HEK293T (cell line): Measurements from ENCODE around the gene AP2B1.

ENCODE experiments used
- ARNT ChIP-seq: fragments of 450-650 bp; IDR thresholded peaks from 2 replicates; pipeline ENCODE4 v1.6.1; 2017; ENCODE audit warnings: mild to moderate bottlenecking
- BHLHE40 ChIP-seq: fragments of 450-650 bp; IDR thresholded peaks from 2 replicates; pipeline ENCODE4 v1.6.1; 2016; ENCODE audit warnings: mild to moderate bottlenecking, moderate library complexity, borderline replicate concordance
- CTBP1 ChIP-seq: fragments of 450-650 bp; IDR thresholded peaks from 2 replicates; pipeline ENCODE4 v1.6.1; 2016; ENCODE audit warnings: borderline replicate concordance
- ELF4 ChIP-seq: fragments of 450-650 bp; IDR thresholded peaks from 2 replicates; pipeline ENCODE4 v1.6.1; 2017; ENCODE audit warnings: antibody characterized with exemption
- FOXA1 ChIP-seq: fragments of 450-650 bp; IDR thresholded peaks from 2 replicates; pipeline ENCODE4 v1.6.1; 2016; ENCODE audit warnings: mild to moderate bottlenecking
- FOXK2 ChIP-seq: fragments of 450-650 bp; IDR thresholded peaks from 2 replicates; pipeline ENCODE4 v1.6.1; 2016; ENCODE audit warnings: mild to moderate bottlenecking
- FOXM1 ChIP-seq: fragments of 450-650 bp; IDR thresholded peaks from 2 replicates; pipeline ENCODE4 v1.6.1; 2017; ENCODE audit warnings: mild to moderate bottlenecking, borderline replicate concordance
- HDGF ChIP-seq: fragments of 450-650 bp; IDR thresholded peaks from 2 replicates; pipeline ENCODE4 v1.6.1; 2017; ENCODE audit warnings: antibody characterized with exemption, borderline replicate concordance
- L3MBTL2 ChIP-seq: fragments of 450-650 bp; conservative IDR thresholded peaks from 2 replicates; pipeline ENCODE4 v1.6.1; 2016; ENCODE audit warnings: mild to moderate bottlenecking
- NFRKB ChIP-seq: fragments of 450-650 bp; IDR thresholded peaks from 2 replicates; pipeline ENCODE4 v1.6.1; 2016; ENCODE audit warnings: mild to moderate bottlenecking, moderate library complexity
- PKNOX1 ChIP-seq: fragments of 450-650 bp; IDR thresholded peaks from 2 replicates; pipeline ENCODE4 v1.6.1; 2016
- SP1 ChIP-seq: fragments of 450-650 bp; IDR thresholded peaks from 2 replicates; pipeline ENCODE4 v1.6.1; 2017
- SUZ12 ChIP-seq: fragments of 450-650 bp; IDR thresholded peaks from 2 replicates; pipeline ENCODE4 v1.6.1; 2016; ENCODE audit warnings: mild to moderate bottlenecking
- ZNF384 ChIP-seq: fragments of 450-650 bp; IDR thresholded peaks from 2 replicates; pipeline ENCODE4 v1.6.1; 2016

GRCh38 chr17:35747540-35748017 is 160.5 kb downstream of the AP2B1 start:
- TF ChIP-seq PKNOX1 = no peak
- no peak for TF ChIP-seq ZNF384
- TF ChIP-seq SUZ12 = no peak
- no peak for TF ChIP-seq FOXK2
- TF ChIP-seq ARNT = no peak
- TF ChIP-seq SP1 = no peak
- no peak for TF ChIP-seq ELF4
- no peak for TF ChIP-seq NFRKB
- no peak for TF ChIP-seq HDGF
- TF ChIP-seq CTBP1 = no peak
- no peak for TF ChIP-seq BHLHE40
- TF ChIP-seq L3MBTL2 = no peak
- TF ChIP-seq FOXM1 = no peak
- no peak for TF ChIP-seq FOXA1
